Liver (tissue), 9 donors: ENCODE measurements around the gene SP110. TPM values are rescaled to one million over a fixed set of nuclear protein-coding genes. Genes with fewer than 3 reads are reported as not detected.

Experiments
- DNase-seq: peaks from one replicate; pipeline ENCODE4 v3.0.0-alpha.2; 2017; ENCODE audit warnings: low spot score
- H3K27ac ChIP-seq, 2 donors: one replicate each; pipeline ENCODE4 v1.7.0; 2013; ENCODE audit warnings: inconsistent platforms in 2 of 2, low read length in 2 of 2, control low read depth in 1 of 2, low read depth in 1 of 2, mild to moderate bottlenecking in 1 of 2
- H3K27me3 ChIP-seq, 4 donors: one replicate each; pipeline versions ENCODE4 v1.6.1 to v1.7.0; 2013; ENCODE audit warnings: low read length in 3 of 4, inconsistent platforms in 1 of 4, mild to moderate bottlenecking in 1 of 4, moderate library complexity in 1 of 4; ENCODE audit not compliant: control insufficient read depth in 4 of 4, insufficient read depth in 4 of 4
- H3K36me3 ChIP-seq, 4 donors: one replicate each; pipeline versions ENCODE4 v1.6.1 to v1.7.0; 2013; ENCODE audit warnings: low read length in 3 of 4, mild to moderate bottlenecking in 3 of 4, low read depth in 1 of 4, moderate library complexity in 1 of 4; ENCODE audit not compliant: control insufficient read depth in 4 of 4, insufficient read depth in 3 of 4
- H3K4me1 ChIP-seq, 4 donors: one replicate each; pipeline versions ENCODE4 v1.6.1 to v1.7.0; 2013; ENCODE audit warnings: low read length in 3 of 4, mild to moderate bottlenecking in 3 of 4, moderate library complexity in 1 of 4; ENCODE audit not compliant: control insufficient read depth in 4 of 4, insufficient read depth in 4 of 4
- H3K4me3 ChIP-seq, 3 donors: one replicate each; pipeline versions ENCODE4 v1.6.1 to v1.7.0; 2013; ENCODE audit warnings: low read length in 3 of 3, control low read depth in 1 of 3, low read depth in 1 of 3, mild to moderate bottlenecking in 1 of 3
- H3K9ac ChIP-seq, 2 donors: one replicate each; pipeline ENCODE4 v1.7.0; 2013; ENCODE audit warnings: low read length in 2 of 2, mild to moderate bottlenecking in 2 of 2, moderate library complexity in 2 of 2, control low read depth in 1 of 2, low read depth in 1 of 2
- H3K9me3 ChIP-seq, 4 donors: one replicate each; pipeline versions ENCODE4 v1.6.1 to v1.7.0; 2013; ENCODE audit warnings: low read length in 3 of 4; ENCODE audit not compliant: control insufficient read depth in 4 of 4
- CTCF ChIP-seq: fragments of 150-350 bp; IDR thresholded peaks from 2 replicates; pipeline ENCODE4 v1.5.1; 2017; ENCODE audit warnings: improper control_type of control experiment, low read depth, low read length; ENCODE audit not compliant: missing input control
- FOXA1 ChIP-seq: IDR thresholded peaks from 2 replicates; pipeline ENCODE4 v1.6.1; 2016; ENCODE audit warnings: antibody characterized with exemption
- FOXA2 ChIP-seq: IDR thresholded peaks from 2 replicates; pipeline ENCODE4 v1.6.1; 2016; ENCODE audit warnings: antibody characterized with exemption
- HNF4A ChIP-seq, 2 donors: conservative IDR thresholded peaks; 2 replicates each; pipeline ENCODE4 v1.6.1; 2016; ENCODE audit warnings: antibody characterized with exemption in 2 of 2, mild to moderate bottlenecking in 2 of 2
- JUND ChIP-seq, 2 donors: IDR thresholded peaks; 2 replicates each; pipeline ENCODE4 v1.6.1; 2016; ENCODE audit warnings: antibody characterized with exemption in 2 of 2
- NR2F2 ChIP-seq: IDR thresholded peaks from 2 replicates; pipeline ENCODE4 v1.6.1; 2016; ENCODE audit warnings: antibody characterized with exemption
- RXRA ChIP-seq, 2 donors: IDR thresholded peaks; 2 replicates each; pipeline ENCODE4 v1.6.1; 2017 to 2018; ENCODE audit warnings: antibody characterized with exemption in 2 of 2, mild to moderate bottlenecking in 1 of 2
- SP1 ChIP-seq: IDR thresholded peaks from 2 replicates; pipeline ENCODE4 v1.6.1; 2018; ENCODE audit warnings: antibody characterized with exemption, mild to moderate bottlenecking
- TAF1 ChIP-seq: conservative IDR thresholded peaks from 2 replicates; pipeline ENCODE4 v1.6.1; 2016; ENCODE audit warnings: antibody characterized with exemption, mild to moderate bottlenecking
- YY1 ChIP-seq: IDR thresholded peaks from 2 replicates; pipeline ENCODE4 v1.6.1; 2016; ENCODE audit warnings: antibody characterized with exemption, mild to moderate bottlenecking
- WGBS: extraction: QIAGEN DNeasy Blood & Tissue Kit; methylation state at CpG from one replicate; pipeline ENCODE4 v1.1.7; 2013; 5-methylcytosine and 5-hydroxymethylcytosine counted together
- polyA plus RNA-seq, 2 donors: library from polyadenylated mRNA; stranded (reverse) in 1 of 2; unstranded in 1 of 2; fragments of 200-250 nt in 1 of 2; fragments of >200 nt in 1 of 2; fragmentation: Nextera tagmentation in 1 of 2; extraction: Ambion mirVana in 1 of 2; gene quantifications; one replicate each; pipeline versions ENCODE4 v1.2.1 to v1.2.3, GENCODE V29; 2013 to 2015
- total RNA-seq, 2 donors: library from RNA; depleted of rRNA; stranded (reverse); fragments of >200 nt; gene quantifications; one replicate each; pipeline ENCODE4 v1.2.3, GENCODE V29; 2014
- TF ChIP-seq, protein P1 (sequence below): IDR thresholded peaks from 2 replicates; pipeline ENCODE4 v1.6.1; 2016; ENCODE audit warnings: antibody characterized with exemption
- TF ChIP-seq, protein P2 (sequence below): IDR thresholded peaks from 2 replicates; pipeline ENCODE4 v1.6.1; 2016; ENCODE audit warnings: antibody characterized with exemption
- TF ChIP-seq, protein P3 (sequence below): IDR thresholded peaks from 2 replicates; pipeline ENCODE4 v1.6.1; 2016; ENCODE audit warnings: antibody characterized with exemption
- donor health status: healthy.
- donor health status: healthy.
- donor health status: healthy.
- donor health status: healthy.
- donor health status: healthy.

SP110 gene
- total and polyA plus RNA-seq, 4 donors = 5.3 to 15.4 (median 8.2) TPM

DNA sequence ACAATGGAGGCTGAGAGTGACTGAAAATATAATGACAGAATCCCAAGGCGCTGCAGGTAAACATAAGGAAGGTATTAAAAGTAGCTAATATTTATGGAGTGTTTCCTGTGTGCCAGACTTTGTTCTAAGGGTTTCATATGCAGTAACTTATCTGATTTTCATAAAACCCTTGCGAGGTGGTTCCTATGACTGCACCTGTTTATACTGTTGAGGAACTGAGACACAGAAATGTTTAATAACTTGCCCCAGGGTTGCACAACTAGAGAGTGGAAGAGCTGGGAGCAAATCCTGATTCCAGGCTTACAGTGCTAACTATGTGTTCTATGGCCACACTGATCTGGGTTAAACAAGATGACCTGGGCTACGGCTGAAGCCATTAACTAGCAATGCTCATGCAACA, 2.4 kb downstream of the SP110 start:
- no peak for DNase-seq
- H3K4me3 ChIP-seq = no peak overlapping the region
- peaks cover 0 to 15% (median 7%) of the 10 kb centered on the region in 4 donors for H3K4me1 ChIP-seq
- H3K27me3 ChIP-seq = no peaks in the 10 kb centered on the region
- H3K9me3 ChIP-seq = no peaks in the 10 kb centered on the region
- no peak overlapping the region for H3K27ac ChIP-seq
- TF ChIP-seq, protein P1, sequence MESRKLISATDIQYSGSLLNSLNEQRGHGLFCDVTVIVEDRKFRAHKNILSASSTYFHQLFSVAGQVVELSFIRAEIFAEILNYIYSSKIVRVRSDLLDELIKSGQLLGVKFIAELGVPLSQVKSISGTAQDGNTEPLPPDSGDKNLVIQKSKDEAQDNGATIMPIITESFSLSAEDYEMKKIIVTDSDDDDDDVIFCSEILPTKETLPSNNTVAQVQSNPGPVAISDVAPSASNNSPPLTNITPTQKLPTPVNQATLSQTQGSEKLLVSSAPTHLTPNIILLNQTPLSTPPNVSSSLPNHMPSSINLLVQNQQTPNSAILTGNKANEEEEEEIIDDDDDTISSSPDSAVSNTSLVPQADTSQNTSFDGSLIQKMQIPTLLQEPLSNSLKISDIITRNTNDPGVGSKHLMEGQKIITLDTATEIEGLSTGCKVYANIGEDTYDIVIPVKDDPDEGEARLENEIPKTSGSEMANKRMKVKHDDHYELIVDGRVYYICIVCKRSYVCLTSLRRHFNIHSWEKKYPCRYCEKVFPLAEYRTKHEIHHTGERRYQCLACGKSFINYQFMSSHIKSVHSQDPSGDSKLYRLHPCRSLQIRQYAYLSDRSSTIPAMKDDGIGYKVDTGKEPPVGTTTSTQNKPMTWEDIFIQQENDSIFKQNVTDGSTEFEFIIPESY = no peak
- no peak for TF ChIP-seq JUND (IDR thresholded peaks at IDR 0.05)
- no peak for TF ChIP-seq TAF1
- 93% methylated on average over 3 of the region's 3 CpGs for WGBS
- peaks cover 4 to 32% (median 25%) of the 10 kb centered on the region in 4 donors for H3K36me3 ChIP-seq
- no peak overlapping the region for H3K9ac ChIP-seq

- Histone ChIP-seq H3K36me3 (peaks cover 5 to 40% (median 34%) of the 10 kb centered on the region in 4 donors), H3K4me1 (peaks cover 0 to 15% (median 7%) of the 10 kb centered on the region in 4 donors), H3K27ac (no peak overlapping the region), H3K27me3 (no peaks in the 10 kb centered on the region), H3K9ac (no peak overlapping the region), H3K9me3 (no peaks in the 10 kb centered on the region), H3K4me3 (no peak overlapping the region)
- no peak for DNase-seq
- 92% methylated on average over 1 of the region's 1 CpG for WGBS
- TF ChIP-seq TAF1 = no peak
- TF ChIP-seq, protein P2, sequence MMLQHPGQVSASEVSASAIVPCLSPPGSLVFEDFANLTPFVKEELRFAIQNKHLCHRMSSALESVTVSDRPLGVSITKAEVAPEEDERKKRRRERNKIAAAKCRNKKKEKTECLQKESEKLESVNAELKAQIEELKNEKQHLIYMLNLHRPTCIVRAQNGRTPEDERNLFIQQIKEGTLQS = no peak
- TF ChIP-seq YY1 = no peak
- TF ChIP-seq RXRA (IDR thresholded peaks at IDR 0.05) = no peak
- TF ChIP-seq JUND (IDR thresholded peaks at IDR 0.05) = no peak
- no peak for TF ChIP-seq NR2F2
These were observed 3.3 kb downstream of the SP110 start for GRCh38 chr2:230216489-230216888.

GRCh38 chr2:230209422-230210051, 10.2 kb downstream of the SP110 start:
- Histone ChIP-seq H3K9ac (no peak overlapping the region), H3K27ac (no peak overlapping the region), H3K9me3 (no peaks in the 10 kb centered on the region), H3K4me1 (no peaks in the 10 kb centered on the region), H3K27me3 (no peaks in the 10 kb centered on the region), H3K36me3 (peaks cover 8 to 87% (median 71%) of the 10 kb centered on the region in 4 donors), H3K4me3 (no peak overlapping the region)
- no peak for TF ChIP-seq FOXA1
- no peak for TF ChIP-seq RXRA (IDR thresholded peaks at IDR 0.05)
- TF ChIP-seq JUND (IDR thresholded peaks at IDR 0.05) = no peak
- TF ChIP-seq CTCF = no peak
- TF ChIP-seq SP1 = no peak
- TF ChIP-seq, protein P3, sequence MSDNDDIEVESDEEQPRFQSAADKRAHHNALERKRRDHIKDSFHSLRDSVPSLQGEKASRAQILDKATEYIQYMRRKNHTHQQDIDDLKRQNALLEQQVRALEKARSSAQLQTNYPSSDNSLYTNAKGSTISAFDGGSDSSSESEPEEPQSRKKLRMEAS = no peak
- TF ChIP-seq HNF4A (conservative IDR thresholded peaks at IDR 0.05) = no peak
- TF ChIP-seq FOXA2 = no peak
- TF ChIP-seq, protein P1 = no peak
- DNase-seq = no peak
- 90% methylated on average over 1 of the region's 1 CpG for WGBS
